IPS-15b (cell line): Measurements from ENCODE around the gene GINS3.

Source experiments
- H3K27me3 ChIP-seq: one replicate; pipeline ENCODE4 v1.6.1; 2013; ENCODE audit warnings: low read length; ENCODE audit not compliant: control insufficient read depth, insufficient read depth
- H3K36me3 ChIP-seq: one replicate; pipeline ENCODE4 v1.6.1; 2013; ENCODE audit warnings: low read length; ENCODE audit not compliant: control insufficient read depth, insufficient read depth
- H3K4me1 ChIP-seq: one replicate; pipeline ENCODE4 v1.6.1; 2013; ENCODE audit warnings: mild to moderate bottlenecking, low read length; ENCODE audit not compliant: control insufficient read depth, insufficient read depth
- H3K4me3 ChIP-seq: one replicate; pipeline ENCODE4 v1.5.1; 2013; ENCODE audit warnings: low read depth, low read length
- H3K9ac ChIP-seq: one replicate; pipeline ENCODE4 v1.6.1; 2013; ENCODE audit warnings: low read depth, mild to moderate bottlenecking, low read length
- H3K9me3 ChIP-seq: one replicate; pipeline ENCODE4 v1.6.1; 2013; ENCODE audit warnings: mild to moderate bottlenecking, low read length; ENCODE audit not compliant: control insufficient read depth, insufficient read depth

The GINS3 gene

GRCh38 chr16:58428621-58429542 lies 36.6 kb downstream of the GINS3 start:
- no peaks in the 10 kb centered on the region for H3K9me3 ChIP-seq
- H3K36me3 ChIP-seq, result no peaks in the 10 kb centered on the region
- H3K4me3 ChIP-seq, result no peak overlapping the region
- H3K27me3 ChIP-seq, result no peaks in the 10 kb centered on the region
- no peak overlapping the region for H3K9ac ChIP-seq
- peaks cover 2% of the 10 kb centered on the region for H3K4me1 ChIP-seq

GRCh38 chr16:58430718-58431117 lies 38.4 kb downstream of the GINS3 start:
- Histone ChIP-seq H3K36me3 (no peaks in the 10 kb centered on the region), H3K9me3 (no peaks in the 10 kb centered on the region), H3K4me1 (peaks cover 2% of the 10 kb centered on the region), H3K27me3 (no peaks in the 10 kb centered on the region), H3K9ac (no peak overlapping the region), H3K4me3 (no peak overlapping the region)

DNA sequence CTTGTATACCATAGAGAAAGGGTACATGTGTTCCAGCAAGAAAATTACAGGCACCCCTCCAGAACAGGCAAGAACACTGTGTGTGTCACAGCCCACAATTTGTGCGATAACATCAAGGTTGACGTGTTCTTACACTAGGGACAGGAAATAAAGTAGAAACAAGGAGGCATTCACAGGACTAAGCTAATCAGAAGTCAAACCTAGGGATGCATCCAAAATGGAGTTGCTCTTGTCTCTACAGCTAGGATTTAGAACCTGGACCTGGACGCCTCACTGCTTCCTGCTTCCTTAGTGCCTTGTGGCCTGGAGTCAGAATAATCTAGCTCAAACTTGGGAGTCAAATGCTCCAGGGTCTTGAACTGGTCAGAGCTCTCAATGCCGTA lies 41.3 kb downstream of the GINS3 start:
- Histone ChIP-seq H3K27me3 (no peaks in the 10 kb centered on the region), H3K9me3 (no peaks in the 10 kb centered on the region), H3K4me1 (no peaks in the 10 kb centered on the region), H3K9ac (no peak overlapping the region), H3K4me3 (no peak overlapping the region), H3K36me3 (no peaks in the 10 kb centered on the region)

DNA sequence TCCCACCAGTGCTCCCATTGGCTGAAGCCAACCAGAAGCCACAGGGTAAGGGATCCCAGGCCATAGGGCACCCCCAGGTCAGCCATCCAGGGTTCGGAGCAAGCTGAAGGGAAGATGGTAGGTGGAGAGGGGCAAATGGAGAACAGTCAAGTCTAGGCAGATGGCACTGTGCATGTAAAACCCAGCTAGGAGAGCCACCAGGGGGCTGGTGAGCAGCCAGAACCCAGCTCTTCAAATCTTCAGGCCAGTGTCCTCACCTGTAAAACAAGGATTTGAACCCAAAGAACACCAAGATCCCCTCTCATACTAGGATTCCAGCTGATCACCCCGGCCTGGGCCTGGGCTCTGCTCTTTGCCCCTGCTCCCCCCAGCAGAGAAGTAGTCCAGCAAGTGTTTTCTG lies 43.5 kb downstream of the GINS3 start:
- no peak overlapping the region for H3K9ac ChIP-seq
- no peak overlapping the region for H3K4me3 ChIP-seq
- no peaks in the 10 kb centered on the region for H3K27me3 ChIP-seq
- H3K36me3 ChIP-seq, result no peaks in the 10 kb centered on the region
- no peaks in the 10 kb centered on the region for H3K9me3 ChIP-seq
- H3K4me1 ChIP-seq, result no peaks in the 10 kb centered on the region

DNA sequence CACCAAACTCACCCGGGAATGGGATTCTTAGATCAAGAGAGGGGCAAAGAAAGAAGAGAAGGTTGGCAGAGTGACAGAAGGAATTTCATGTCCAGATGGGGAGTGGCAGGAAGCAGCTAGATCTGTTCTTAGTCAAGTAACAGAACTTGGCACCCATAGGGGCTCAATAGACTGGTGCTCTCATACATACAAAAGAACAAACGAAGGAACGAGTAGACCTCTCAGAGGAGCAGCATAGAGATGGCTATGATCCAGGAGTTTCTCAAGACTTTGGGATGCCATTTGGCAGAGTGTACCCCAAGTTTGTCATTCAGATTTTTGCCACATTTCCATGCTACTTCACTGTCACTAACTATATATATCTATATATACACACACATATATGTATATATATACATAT lies 47.9 kb downstream of the GINS3 start:
- Histone ChIP-seq H3K9ac (no peak overlapping the region), H3K36me3 (no peaks in the 10 kb centered on the region), H3K27me3 (no peaks in the 10 kb centered on the region), H3K4me3 (no peak overlapping the region), H3K9me3 (no peaks in the 10 kb centered on the region), H3K4me1 (no peaks in the 10 kb centered on the region)

DNA sequence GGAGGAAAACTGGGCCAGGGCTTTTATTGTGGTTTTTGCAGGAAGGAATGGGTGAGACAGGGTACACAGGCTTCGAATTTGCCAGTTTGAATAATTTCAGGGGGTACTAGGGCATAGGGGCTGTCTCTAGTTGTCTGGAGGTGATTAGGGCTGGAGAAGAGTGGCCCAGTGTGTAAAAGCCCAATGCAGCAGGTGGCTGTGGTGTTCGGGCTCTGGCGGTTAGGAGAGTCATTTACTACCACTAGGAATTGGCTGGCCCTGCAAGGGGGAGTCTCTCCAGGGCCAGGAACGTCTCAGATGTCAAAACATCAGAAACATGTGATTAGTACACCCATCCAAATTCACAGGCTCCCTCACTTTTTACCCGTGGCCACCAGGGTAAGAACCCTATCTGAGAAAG lies 50.3 kb downstream of the GINS3 start:
- H3K36me3 ChIP-seq, result no peaks in the 10 kb centered on the region
- H3K27me3 ChIP-seq, result peaks cover 2% of the 10 kb centered on the region
- no peaks in the 10 kb centered on the region for H3K9me3 ChIP-seq
- H3K4me1 ChIP-seq, result no peaks in the 10 kb centered on the region
- H3K9ac ChIP-seq, result no peak overlapping the region
- H3K4me3 ChIP-seq, result no peak overlapping the region

GRCh38 chr16:58443783-58444182 lies 51.5 kb downstream of the GINS3 start:
- H3K9ac ChIP-seq, result no peak overlapping the region
- H3K9me3 ChIP-seq, result no peaks in the 10 kb centered on the region
- no peak overlapping the region for H3K4me3 ChIP-seq
- peaks cover 4% of the 10 kb centered on the region for H3K27me3 ChIP-seq
- no peaks in the 10 kb centered on the region for H3K4me1 ChIP-seq
- H3K36me3 ChIP-seq, result no peaks in the 10 kb centered on the region

DNA sequence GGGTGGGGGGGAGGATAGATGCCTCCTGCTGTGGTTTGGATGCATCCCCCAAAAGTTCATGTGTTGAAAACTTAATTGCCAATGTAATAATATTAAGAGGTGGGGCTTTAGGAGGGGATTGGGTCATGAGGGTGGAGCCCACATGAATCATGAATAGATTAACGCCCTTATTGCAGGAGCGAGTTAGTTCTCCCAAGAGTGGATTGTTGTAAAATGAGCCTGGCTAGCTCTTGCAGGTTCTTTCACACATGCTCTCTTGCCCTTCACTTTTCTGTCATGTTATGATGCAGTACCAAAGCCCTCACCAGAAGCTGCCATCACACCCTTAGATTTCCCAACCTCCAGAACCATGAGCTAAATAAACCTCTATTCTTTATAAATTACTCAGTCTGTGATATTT lies 52.0 kb downstream of the GINS3 start:
- H3K9me3 ChIP-seq, result no peaks in the 10 kb centered on the region
- H3K27me3 ChIP-seq, result peaks cover 4% of the 10 kb centered on the region
- H3K36me3 ChIP-seq, result no peaks in the 10 kb centered on the region

GRCh38 chr16:58448890-58449289 lies 56.6 kb downstream of the GINS3 start:
- H3K36me3 ChIP-seq, result no peaks in the 10 kb centered on the region

More for the DNA sequence above, 52.0 kb downstream of the GINS3 start:
- no peak overlapping the region for H3K4me3 ChIP-seq
- H3K9ac ChIP-seq, result no peak overlapping the region
- H3K4me1 ChIP-seq, result no peaks in the 10 kb centered on the region

GRCh38 chr16:58449306-58449705 lies 57.0 kb downstream of the GINS3 start:
- no peaks in the 10 kb centered on the region for H3K4me1 ChIP-seq
- no peak overlapping the region for H3K9ac ChIP-seq
- no peaks in the 10 kb centered on the region for H3K36me3 ChIP-seq
- no peak overlapping the region for H3K4me3 ChIP-seq
- H3K9me3 ChIP-seq, result no peaks in the 10 kb centered on the region
- H3K27me3 ChIP-seq, result peaks cover 4% of the 10 kb centered on the region

More at GRCh38 chr16:58448890-58449289, 56.6 kb downstream of the GINS3 start:
- Histone ChIP-seq H3K27me3 (peaks cover 4% of the 10 kb centered on the region), H3K4me3 (no peak overlapping the region), H3K9me3 (no peaks in the 10 kb centered on the region), H3K9ac (no peak overlapping the region), H3K4me1 (no peaks in the 10 kb centered on the region)

DNA sequence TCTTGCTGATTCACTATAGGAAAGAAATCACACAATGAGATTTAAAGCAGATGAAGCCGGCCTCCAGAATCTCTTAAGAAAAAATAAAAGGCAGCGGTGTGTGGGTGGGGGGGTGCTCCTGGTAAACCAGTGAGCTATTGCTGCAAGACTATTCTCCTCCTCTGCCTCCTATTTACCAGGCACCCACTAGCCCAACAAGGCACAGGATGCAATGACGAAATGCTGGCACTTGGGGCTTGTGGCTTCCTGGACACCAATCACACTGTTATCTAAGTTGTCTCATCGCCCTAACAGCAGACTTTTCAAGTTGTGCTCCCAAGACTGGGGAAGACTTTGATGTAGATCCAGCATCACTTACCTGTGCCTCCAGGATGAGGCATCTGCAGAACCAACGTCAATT lies 57.5 kb downstream of the GINS3 start:
- Histone ChIP-seq H3K36me3 (no peaks in the 10 kb centered on the region), H3K4me1 (no peaks in the 10 kb centered on the region), H3K27me3 (peaks cover 4% of the 10 kb centered on the region), H3K9ac (no peak overlapping the region), H3K9me3 (no peaks in the 10 kb centered on the region), H3K4me3 (no peak overlapping the region)

DNA sequence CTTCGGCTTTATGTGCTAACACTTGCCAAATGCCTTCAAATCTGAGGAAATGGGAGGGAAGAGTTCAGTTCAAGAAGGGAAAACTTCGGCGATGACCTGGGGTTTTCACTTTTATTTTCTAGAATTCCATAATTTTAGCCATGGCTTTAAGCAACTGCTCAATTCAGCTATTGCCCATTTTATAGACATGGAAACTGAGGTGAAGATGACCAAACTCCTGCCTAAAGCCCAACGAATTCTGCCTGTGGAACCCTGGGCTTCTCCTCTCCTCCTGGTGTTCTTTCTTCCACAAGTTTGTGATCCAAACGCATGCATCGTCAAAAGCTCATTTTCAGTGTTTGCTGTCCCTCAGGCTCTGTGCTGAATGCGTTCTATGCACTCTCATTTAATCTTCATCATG lies 58.3 kb downstream of the GINS3 start:
- Histone ChIP-seq H3K27me3 (peaks cover 4% of the 10 kb centered on the region), H3K36me3 (no peaks in the 10 kb centered on the region), H3K9ac (no peak overlapping the region), H3K4me3 (no peak overlapping the region), H3K9me3 (no peaks in the 10 kb centered on the region), H3K4me1 (no peaks in the 10 kb centered on the region)
